CD4-positive, alpha-beta T cell (primary cell): ENCODE measurements around the gene CERS6. TPM values are rescaled to one million over a fixed set of nuclear protein-coding genes. Genes with fewer than 3 reads are reported as not detected.

ENCODE experiments used
- ATAC-seq: fragments of 200-7000 bp; cut with Tn5 transposase; one replicate; pipeline ENCODE4 v1.10.0; 2022; ENCODE audit warnings: mild to moderate bottlenecking; ENCODE audit not compliant: poor library complexity
- CTCF ChIA-PET: fragments of 350-600 bp; sonication (Branson Sonifier 250); formaldehyde crosslinking; loops from one replicate; lab custom pipeline; 2021; ENCODE audit warnings: antibody characterized with exemption, inconsistent platforms; lab: Charles Lee
- POLR2A ChIA-PET: fragments of 350-600 bp; sonication (Branson Sonifier 250); formaldehyde crosslinking; loops from one replicate; lab custom pipeline; 2021; ENCODE audit warnings: antibody characterized with exemption, inconsistent platforms; lab: Charles Lee
- DNase-seq, 14 experiments: peaks; one replicate each; pipeline ENCODE4 v3.0.0-alpha.2; 2013 to 2020; ENCODE audit warnings: mixed read lengths in 2 of 14
- H3K27ac ChIP-seq, 2 donors: one replicate each; pipeline versions ENCODE4 v1.5.1 to v1.7.0; 2013; ENCODE audit warnings: low read length in 2 of 2, low read depth in 1 of 2, mild to moderate bottlenecking in 1 of 2
- H3K27me3 ChIP-seq, 2 experiments: 1 replicate in 1 of 2; 2 replicates in 1 of 2; pipeline versions ENCODE4 v1.6.1 to v1.7.0; 2013; ENCODE audit warnings: low read length in 2 of 2, control low read depth in 1 of 2, mild to moderate bottlenecking in 1 of 2, moderate library complexity in 1 of 2; ENCODE audit not compliant: insufficient read depth in 2 of 2, control insufficient read depth in 1 of 2
- H3K36me3 ChIP-seq: one replicate; pipeline ENCODE4 v1.6.1; 2013; ENCODE audit warnings: low read length, control low read depth; ENCODE audit not compliant: insufficient read depth
- H3K4me1 ChIP-seq: one replicate; pipeline ENCODE4 v1.6.1; 2013; ENCODE audit warnings: low read length, control low read depth; ENCODE audit not compliant: insufficient read depth
- H3K4me3 ChIP-seq: one replicate; pipeline ENCODE4 v1.5.1; 2013; ENCODE audit warnings: mild to moderate bottlenecking, low read length, moderate library complexity
- H3K9me3 ChIP-seq, 2 experiments: 1 replicate in 1 of 2; 2 replicates in 1 of 2; pipeline versions ENCODE4 v1.6.1 to v1.7.0; 2013; ENCODE audit warnings: low read length in 2 of 2, mild to moderate bottlenecking in 2 of 2, control low read depth in 1 of 2, moderate library complexity in 1 of 2; ENCODE audit not compliant: control insufficient read depth in 1 of 2, insufficient read depth in 1 of 2
- H3K27ac Mint-ChIP-seq: one replicate; pipeline ENCODE4 v1.8.0; 2020; ENCODE audit warnings: mixed read lengths
- H3K27me3 Mint-ChIP-seq: one replicate; pipeline ENCODE4 v1.8.0; 2021; ENCODE audit warnings: mixed read lengths
- H3K36me3 Mint-ChIP-seq: one replicate; pipeline ENCODE4 v1.8.0; 2021; ENCODE audit warnings: low read depth, mixed read lengths
- H3K4me1 Mint-ChIP-seq: one replicate; pipeline ENCODE4 v1.8.0; 2021; ENCODE audit warnings: low read depth, mixed read lengths
- H3K4me3 Mint-ChIP-seq: one replicate; pipeline ENCODE4 v1.8.0; 2020; ENCODE audit warnings: mild to moderate bottlenecking, mixed read lengths
- H3K9me3 Mint-ChIP-seq: one replicate; pipeline ENCODE4 v1.8.0; 2020; ENCODE audit warnings: mixed read lengths
- intact Hi-C, 2 experiments: fragments of 100-400 bp; cut with DNase I in 1 of 2; cut with micrococcal nuclease in 1 of 2; formaldehyde crosslinking; loops; one replicate each; pipeline versions ENCODE4 v1.15.1 to v1.9.0; 2023 to 2025; cut with DNase I, micrococcal nuclease
- total RNA-seq, 174 experiments: library from RNA in 2 of 174; stranded (reverse) in 2 of 174; gene quantifications; one replicate each; pipeline ENCODE4 v1.2.3 and lab custom pipeline; 2021 to 2026
- TF ChIP-seq, protein P1 (sequence below): fragments of 200-600 bp; IDR thresholded peaks from one replicate; pipeline ENCODE4 v1.8.0; 2022; ENCODE audit warnings: antibody characterized with exemption, mild to moderate bottlenecking

The CERS6 gene
- total RNA-seq, 2 experiments from 2014 or later = 16.9 to 17.9 TPM

DNA sequence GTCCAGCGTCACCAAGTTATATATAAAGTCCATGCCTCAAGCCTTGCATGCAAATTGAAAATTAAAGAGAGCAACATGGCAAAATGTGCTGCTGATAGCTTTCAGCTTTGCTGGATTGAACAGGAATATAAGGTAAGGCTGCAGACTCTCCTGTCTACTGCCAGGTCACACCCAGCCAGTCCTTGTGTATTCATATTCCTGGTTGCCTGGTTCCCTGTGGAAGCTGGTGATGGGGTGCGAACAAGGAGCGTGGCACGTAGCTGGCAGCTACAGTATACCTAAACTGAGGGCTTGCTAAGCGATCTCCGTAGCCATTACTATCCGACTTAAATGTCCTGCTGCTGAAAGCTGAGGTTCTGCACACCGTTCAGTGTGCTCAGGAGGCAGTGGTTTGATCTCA is 296.3 kb downstream of the CERS6 start:
- ATAC-seq = no peak
- Mint-ChIP-seq H3K4me1 (peaks cover 99% of the 10 kb centered on the region), H3K27ac (peak overlapping the region; percentile 84), H3K27me3 (no peaks in the 10 kb centered on the region), H3K9me3 (no peaks in the 10 kb centered on the region), H3K36me3 (peaks cover 7% of the 10 kb centered on the region), H3K4me3 (no peak overlapping the region)
- ChIA-PET CTCF (interaction anchor here (1.1 kb wide), 1 partner anchor 406 kb away, joined by 3 read pairs; no protein-coding TSS in a partner anchor), POLR2A (no interaction called here)
- intact Hi-C loops = loop anchor here (10.0 kb wide), 1 partner anchor 298 kb away; the partner anchor contains the start of gene CERS6 (in 2 of the 2)
- Histone ChIP-seq H3K9me3 (no peaks in the 10 kb centered on the region), H3K36me3 (peaks cover 2% of the 10 kb centered on the region), H3K4me3 (no peak overlapping the region), H3K4me1 (peaks cover 66% of the 10 kb centered on the region), H3K27me3 (no peaks in the 10 kb centered on the region), H3K27ac (peak overlapping the region in 1 of 2 donors; percentile 51)
- TF ChIP-seq, protein P1, sequence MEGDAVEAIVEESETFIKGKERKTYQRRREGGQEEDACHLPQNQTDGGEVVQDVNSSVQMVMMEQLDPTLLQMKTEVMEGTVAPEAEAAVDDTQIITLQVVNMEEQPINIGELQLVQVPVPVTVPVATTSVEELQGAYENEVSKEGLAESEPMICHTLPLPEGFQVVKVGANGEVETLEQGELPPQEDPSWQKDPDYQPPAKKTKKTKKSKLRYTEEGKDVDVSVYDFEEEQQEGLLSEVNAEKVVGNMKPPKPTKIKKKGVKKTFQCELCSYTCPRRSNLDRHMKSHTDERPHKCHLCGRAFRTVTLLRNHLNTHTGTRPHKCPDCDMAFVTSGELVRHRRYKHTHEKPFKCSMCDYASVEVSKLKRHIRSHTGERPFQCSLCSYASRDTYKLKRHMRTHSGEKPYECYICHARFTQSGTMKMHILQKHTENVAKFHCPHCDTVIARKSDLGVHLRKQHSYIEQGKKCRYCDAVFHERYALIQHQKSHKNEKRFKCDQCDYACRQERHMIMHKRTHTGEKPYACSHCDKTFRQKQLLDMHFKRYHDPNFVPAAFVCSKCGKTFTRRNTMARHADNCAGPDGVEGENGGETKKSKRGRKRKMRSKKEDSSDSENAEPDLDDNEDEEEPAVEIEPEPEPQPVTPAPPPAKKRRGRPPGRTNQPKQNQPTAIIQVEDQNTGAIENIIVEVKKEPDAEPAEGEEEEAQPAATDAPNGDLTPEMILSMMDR = no peak
- no peak for DNase-seq

DNA sequence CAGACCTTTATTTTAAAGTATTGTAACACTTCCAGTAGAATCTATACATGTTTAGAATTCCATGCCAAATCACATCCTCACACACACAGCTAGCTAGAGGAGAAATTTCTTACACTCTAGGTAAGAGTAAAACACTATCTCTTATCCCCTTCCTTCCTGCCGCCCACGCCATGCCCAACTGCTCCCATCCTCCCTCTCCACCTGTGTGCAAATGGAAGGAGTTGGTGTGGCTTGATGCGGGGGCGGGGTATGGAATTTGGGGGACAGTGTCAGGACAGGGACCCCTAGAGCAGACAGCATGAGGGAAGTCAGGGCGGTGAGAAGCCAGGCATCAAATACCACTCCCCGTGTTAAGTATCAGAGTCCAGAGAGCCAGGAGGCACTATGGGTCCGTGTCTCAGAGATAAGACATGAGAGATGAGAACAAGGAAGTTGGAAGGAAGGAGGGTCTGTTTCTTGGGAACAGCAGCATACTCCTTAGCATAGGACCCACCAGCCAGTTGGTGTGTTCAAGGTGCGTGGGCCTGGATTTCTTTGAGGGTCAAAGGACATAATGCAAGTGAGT is 297.8 kb downstream of the CERS6 start:
- ATAC-seq = no peak

DNA sequence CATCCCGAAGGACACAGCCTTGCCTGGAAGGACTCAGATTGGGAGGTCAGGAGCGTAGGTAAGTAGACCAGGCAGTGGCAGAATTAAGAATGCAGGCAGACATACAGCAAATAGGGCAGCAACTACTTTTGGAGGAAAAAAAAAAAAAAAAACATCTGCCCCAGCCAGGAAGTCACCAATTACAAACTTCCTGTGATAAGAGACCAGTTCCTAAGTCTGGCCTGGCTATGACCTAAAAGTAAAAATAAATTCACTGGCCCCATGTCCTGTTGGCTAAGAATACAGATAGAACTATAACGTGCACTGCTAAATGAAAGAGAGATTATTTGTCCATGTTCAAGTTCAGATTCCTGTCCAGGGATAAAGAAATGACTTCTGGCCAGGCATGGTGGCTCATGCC is 301.2 kb downstream of the CERS6 start:
- Mint-ChIP-seq H3K36me3 (peaks cover 7% of the 10 kb centered on the region), H3K9me3 (no peaks in the 10 kb centered on the region), H3K27me3 (no peaks in the 10 kb centered on the region), H3K27ac (peak overlapping the region; percentile 10), H3K4me1 (peaks cover 69% of the 10 kb centered on the region), H3K4me3 (peak overlapping the region; percentile 23)
- no peak for ATAC-seq
- H3K4me3 ChIP-seq = no peak overlapping the region
- peaks cover 47% of the 10 kb centered on the region for H3K4me1 ChIP-seq
- no peaks in the 10 kb centered on the region for H3K27me3 ChIP-seq
- ChIA-PET POLR2A (no interaction called here), CTCF (no interaction called here)
- TF ChIP-seq, protein P1 = no peak
- DNase-seq = peak in 1 of 14 experiments; percentile 39
- peaks cover 2% of the 10 kb centered on the region for H3K36me3 ChIP-seq
- H3K27ac ChIP-seq = no peak overlapping the region
- no peaks in the 10 kb centered on the region for H3K9me3 ChIP-seq
- intact Hi-C loops = loop anchor here (5.0 to 10.0 kb wide), 3 partner anchors 50 to 620 kb away; partner anchors contain the start of gene CERS6 (in 2 of the 2)

More for the DNA sequence above, 297.8 kb downstream of the CERS6 start:
- Histone ChIP-seq H3K4me3 (no peak overlapping the region), H3K36me3 (peaks cover 2% of the 10 kb centered on the region), H3K9me3 (no peaks in the 10 kb centered on the region), H3K27ac (no peak overlapping the region), H3K27me3 (no peaks in the 10 kb centered on the region), H3K4me1 (peaks cover 68% of the 10 kb centered on the region)
- Mint-ChIP-seq H3K27ac (peak overlapping the region; percentile 84), H3K4me3 (no peak overlapping the region), H3K9me3 (no peaks in the 10 kb centered on the region), H3K36me3 (peaks cover 7% of the 10 kb centered on the region), H3K27me3 (no peaks in the 10 kb centered on the region), H3K4me1 (peaks cover 100% of the 10 kb centered on the region)
- POLR2A ChIA-PET = interaction anchor here (0.8 kb wide), 1 partner anchor 263 kb away, joined by 3 read pairs; no protein-coding TSS in a partner anchor
- DNase-seq = no peak
- TF ChIP-seq, protein P1 = no peak
- CTCF ChIA-PET = no interaction called here
- intact Hi-C loops = loop anchor here (10.0 kb wide), 1 partner anchor 299 kb away; the partner anchor contains the start of gene CERS6 (in 2 of the 2)
